Activated CD4-positive, CD25-positive, alpha-beta regulatory T cell treated with anti-CD3 and anti-CD28 coated beads, Interleukin-2, amount 50 U/mL, for 24 hours (primary cell): ENCODE data around the gene DCTN3.
"Not testable (repeated sequence)": the region's sequence is repeated elsewhere in the genome, so short reads cannot be mapped to it uniquely, and the experiment has no call there.

ENCODE experiments used
- ATAC-seq, 2 donors: fragments of 150-1000 bp; cut with Tn5 transposase; one replicate each; pipeline ENCODE4 v1.10.0; 2021; ENCODE audit warnings: mild to moderate bottlenecking in 1 of 2, moderate library complexity in 1 of 2

Gene DCTN3

DNA sequence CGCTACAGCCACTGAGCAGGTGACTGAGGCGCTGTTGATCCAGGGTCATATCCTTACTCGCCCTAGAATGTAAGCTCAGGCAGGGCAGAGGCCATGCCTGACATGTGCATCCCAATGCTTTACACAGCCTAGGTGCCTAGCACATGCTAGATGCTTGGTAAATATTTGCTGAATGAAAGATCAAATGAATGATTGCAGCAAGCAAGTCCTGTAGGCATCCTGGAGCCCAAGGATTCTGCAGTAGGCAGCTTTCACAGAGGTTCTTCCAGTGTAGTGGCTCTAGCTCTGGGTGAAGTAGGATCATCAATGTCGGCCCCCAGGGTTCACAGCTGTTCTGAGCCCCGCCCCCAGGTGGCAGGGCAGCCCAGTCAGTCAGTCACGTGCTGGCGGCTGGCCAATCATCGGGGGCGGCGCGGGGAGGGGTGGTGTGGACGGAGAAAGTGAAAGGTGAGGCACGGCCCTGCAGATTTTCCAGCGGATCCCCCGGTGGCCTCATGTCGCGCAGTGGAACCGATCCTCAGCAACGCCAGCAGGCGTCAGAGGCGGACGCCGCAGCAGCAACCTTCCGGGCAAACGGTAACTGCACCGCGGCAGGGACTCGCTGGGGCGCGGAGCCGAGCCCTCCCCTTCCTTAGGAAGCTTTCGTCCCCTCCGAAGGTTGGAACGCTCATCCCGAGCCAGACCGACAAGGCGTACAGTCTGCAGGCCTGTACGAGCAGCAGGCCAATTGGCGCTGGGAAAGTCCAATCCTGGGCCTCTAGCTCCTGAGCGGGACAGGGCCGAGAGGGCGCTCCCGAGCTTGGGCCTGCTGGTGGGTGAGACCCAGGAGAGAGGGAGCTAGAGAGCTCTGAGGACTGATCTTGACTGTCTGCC is 26.2 kb upstream of the DCTN3 start, which contains the start of gene GALT:
Gene GALT (plus strand): TSS at position 465 of the 873 bp plus-strand sequence. CDS start 30 bp downstream, at position 495.
- peak; percentile 89 for ATAC-seq

DNA sequence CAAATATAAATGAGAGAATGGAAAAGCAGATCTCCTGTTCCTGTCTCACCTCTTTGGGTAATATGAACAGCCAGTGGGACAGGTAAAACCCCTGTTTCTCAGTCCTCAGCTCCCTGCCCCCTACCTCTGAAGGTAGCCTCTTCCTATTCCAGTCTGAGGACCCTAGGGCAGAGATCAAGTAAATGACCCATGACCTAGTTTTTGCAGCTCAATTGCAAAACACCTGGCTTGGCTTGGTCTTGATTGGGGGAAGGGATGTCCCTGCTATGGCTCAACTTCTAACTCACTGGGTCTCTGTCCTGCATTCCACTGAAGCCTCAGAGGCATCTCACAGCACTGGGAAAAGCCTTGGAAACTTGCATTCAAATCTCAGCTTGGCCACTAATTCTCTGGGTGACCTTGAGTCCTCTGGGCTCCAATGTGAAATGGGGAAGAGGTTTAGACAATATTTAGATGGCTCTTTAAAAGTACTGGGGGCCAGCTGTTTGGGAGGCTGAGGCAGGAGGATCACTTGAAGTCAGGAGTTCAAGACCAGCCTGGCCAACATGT is 24.5 kb upstream of the DCTN3 start:
- no peak for ATAC-seq

DNA sequence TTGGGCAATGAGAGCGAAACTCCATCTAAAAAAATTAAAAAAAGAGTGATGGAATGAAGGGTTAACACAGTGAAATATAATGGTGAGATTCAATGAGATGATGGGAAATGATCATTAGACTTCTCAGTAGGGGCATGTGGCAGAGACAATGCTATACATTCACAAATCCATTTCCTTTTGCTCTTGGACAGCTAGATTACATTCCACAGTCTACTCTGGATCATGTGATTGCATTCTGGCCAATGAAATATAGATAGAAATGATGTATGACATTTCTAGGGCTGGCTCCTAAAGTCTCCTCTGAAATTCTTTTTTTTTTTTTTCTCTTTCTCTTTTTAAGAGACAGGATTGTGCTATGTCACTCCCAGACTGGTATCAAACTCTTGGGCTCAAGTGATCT is 22.4 kb upstream of the DCTN3 start:
- no peak for ATAC-seq

- not testable (repeated sequence) for ATAC-seq
Measured at GRCh38 chr9:34639322-34639721, 19.0 kb upstream of the DCTN3 start.

GRCh38 chr9:34638138-34638445 is 17.8 kb upstream of the DCTN3 start:
- ATAC-seq, result no peak

DNA sequence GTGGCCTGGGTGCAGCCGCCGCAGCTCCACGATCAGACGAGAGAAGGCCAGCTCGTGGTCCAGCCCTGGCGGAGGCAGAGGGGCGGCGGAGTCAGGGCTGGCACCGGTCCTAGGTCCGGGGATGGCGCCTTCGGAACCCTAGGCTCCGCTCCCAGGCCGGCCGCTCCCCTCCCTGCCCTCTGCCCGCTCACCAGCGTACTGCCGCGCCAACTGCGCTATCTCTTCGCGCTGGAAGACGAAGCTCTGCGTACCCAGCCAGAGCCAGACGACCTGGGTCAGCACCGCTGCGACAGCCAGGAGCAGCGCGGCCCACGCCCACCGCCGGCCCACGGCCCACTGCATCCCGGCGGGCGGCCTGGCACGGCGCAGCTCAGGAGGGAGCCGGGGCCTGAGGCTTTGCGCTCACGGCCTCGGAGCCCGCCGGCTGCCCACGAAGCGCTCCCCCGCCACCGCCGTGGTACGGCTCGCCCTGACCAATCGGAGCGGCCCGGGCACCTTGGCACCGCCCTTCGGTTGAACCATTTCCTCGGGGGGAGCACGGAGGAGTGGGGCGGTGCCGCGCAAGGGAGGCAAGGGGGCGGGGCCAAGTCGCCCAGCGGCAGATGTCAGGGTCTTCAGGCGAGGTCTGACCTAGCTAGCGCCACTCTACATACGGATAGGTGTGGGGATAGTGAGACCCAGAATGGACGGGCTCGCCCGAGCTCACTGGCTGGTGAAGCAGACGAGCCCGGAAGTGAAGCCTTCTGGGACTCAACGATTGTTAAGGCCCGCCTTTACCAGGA is 17.3 kb upstream of the DCTN3 start, which contains the start of gene SIGMAR1:
Gene SIGMAR1 (minus strand): TSS at position 432 of the 782 bp plus-strand sequence. CDS start 90 bp downstream, at position 342.
- peak; percentile 89 to 92 for ATAC-seq

DNA sequence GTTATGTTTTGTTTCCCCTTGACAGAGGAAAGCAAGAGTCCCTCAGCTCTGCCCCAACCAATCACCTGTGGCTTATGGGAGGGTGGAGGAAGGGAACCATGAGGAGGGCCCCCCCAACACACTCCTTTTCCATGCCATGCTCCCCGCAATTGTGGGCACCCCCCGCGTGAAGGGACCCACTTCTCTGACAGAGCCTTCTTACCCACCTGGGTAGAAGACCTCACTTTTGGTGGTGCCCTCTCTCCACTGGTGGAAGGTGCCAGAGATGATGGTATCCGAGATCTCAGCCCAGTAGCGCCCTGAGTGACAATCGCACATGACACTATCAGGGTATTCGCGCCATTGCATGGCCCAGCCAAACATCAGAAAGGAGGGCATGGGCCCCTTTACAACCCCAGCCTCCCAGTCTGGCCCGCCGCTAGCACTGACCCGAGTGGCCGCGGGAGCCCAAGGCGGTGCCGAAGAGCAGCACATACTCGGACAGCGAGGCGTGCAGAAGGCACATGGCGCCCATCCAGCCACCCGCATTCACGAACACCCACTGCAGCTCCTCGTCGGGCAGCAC is 16.6 kb upstream of the DCTN3 start:
- ATAC-seq, result peak; percentile 2 to 7

DNA sequence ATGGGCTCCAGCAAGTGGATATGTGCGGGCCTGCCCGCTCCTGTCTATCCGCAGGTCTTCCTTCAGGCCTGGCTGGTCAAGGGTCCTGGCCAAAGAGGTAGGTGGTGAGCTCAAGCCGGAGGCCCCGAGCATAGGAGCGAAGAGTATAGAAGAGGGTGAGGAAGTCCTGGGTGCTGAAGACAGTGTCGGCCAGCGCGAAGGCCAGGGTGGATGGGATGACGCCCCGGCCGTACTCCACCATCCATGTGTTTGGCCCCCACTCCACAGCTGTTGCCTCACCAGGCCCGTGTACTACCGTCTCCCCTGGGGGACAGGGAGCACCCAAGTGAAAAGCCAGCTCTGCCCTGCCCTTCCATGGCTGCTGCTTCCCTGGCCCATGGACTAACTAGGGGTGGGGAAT is 15.3 kb upstream of the DCTN3 start:
- no peak for ATAC-seq

GRCh38 chr9:34634551-34635248 is 14.4 kb upstream of the DCTN3 start:
- ATAC-seq, result no peak

DNA sequence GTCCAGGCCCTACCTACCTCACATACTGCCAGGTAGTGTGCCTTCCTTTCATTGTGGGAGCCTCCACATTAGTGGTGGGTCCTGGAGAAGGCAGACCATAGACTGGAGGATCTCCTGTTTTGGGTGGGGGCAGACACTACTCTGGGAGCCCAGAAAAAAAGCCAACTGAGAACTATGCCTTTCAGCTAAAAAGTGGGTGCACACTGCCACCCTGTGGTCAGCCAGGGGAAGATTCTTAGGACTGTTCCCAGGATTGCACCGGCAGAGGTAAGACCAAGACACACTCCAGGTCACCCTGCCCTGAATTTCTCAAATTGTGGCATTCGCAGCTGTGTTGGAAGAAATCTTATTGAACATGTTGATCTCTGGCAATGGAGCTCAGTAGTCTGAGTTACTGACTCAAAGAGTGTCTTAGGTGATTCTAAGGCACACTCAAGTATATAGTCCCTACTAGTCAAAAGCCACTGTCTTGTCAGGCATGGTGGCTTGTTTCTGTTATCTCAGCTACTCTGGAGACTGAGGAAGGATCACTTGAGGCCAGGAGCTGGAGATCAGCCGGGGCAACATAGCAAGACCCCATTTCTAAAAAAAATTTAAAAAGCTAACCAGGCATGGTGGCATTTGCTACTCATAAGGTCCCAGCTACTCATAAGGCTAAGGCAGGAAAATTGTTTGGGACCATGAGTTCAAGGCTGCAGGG is 13.7 kb upstream of the DCTN3 start:
- peak in 1 of 2 donors; percentile 21 for ATAC-seq

GRCh38 chr9:34633166-34633565 is 12.9 kb upstream of the DCTN3 start:
- ATAC-seq, result no peak

DNA sequence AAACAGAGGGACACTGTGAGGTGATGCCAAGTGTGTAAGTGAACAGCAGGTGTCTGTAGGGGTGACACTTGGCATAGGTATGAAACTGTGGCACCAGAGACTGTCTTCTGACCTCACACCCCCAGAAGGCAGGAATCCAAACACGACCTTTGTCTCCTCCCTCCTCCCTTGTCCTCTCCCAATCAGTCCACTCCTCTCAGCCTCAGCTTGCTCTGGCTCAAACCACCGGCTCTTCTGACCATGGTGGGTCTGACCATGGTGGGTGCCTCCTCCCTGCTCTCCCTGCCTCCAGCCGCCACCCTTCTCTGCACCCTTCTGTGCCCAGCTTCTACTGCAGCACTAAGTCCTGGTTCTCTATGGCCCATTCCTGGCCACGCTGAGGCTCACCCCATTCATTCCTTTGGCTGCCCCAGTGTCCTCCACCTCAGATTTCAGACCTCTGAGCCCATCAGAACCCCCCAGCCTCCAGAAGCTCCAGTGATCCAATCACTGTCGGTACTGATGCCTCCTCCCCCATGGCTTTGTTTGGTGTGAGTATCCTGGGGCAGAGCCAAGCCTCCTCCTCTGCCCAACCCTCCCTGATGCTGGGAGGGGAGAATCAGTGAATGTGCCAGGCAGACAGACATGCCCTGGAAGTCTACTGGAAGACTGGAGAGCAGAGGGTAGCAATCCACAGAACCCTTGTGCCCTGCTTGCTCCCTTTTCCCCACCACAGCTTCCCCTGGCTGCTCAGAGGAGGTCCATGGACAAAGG is 10.3 kb upstream of the DCTN3 start:
- ATAC-seq, result no peak

DNA sequence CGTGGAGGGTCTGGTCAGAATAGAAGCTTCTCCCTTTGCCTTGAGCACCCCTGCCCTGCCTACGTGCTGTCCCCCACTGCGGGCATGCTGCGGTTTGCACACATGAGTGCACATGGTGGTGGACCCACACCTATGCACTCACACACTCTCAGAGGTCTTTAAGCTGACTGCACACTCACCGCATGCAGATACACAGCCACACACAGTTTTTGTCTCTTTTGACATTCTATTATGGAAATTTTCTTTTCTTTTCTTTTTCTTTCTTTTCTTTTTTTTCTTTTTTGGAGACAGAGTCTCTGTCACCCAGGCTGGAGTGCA is 9.2 kb upstream of the DCTN3 start:
- no peak for ATAC-seq

GRCh38 chr9:34628656-34629490 is 8.6 kb upstream of the DCTN3 start, which contains the start of gene ARID3C:
Gene ARID3C, minus strand, starts transcription at chr9:34629066. Its CDS starts 1,052 bp downstream, at chr9:34628014.
- peak; percentile 79 to 85 for ATAC-seq

DNA sequence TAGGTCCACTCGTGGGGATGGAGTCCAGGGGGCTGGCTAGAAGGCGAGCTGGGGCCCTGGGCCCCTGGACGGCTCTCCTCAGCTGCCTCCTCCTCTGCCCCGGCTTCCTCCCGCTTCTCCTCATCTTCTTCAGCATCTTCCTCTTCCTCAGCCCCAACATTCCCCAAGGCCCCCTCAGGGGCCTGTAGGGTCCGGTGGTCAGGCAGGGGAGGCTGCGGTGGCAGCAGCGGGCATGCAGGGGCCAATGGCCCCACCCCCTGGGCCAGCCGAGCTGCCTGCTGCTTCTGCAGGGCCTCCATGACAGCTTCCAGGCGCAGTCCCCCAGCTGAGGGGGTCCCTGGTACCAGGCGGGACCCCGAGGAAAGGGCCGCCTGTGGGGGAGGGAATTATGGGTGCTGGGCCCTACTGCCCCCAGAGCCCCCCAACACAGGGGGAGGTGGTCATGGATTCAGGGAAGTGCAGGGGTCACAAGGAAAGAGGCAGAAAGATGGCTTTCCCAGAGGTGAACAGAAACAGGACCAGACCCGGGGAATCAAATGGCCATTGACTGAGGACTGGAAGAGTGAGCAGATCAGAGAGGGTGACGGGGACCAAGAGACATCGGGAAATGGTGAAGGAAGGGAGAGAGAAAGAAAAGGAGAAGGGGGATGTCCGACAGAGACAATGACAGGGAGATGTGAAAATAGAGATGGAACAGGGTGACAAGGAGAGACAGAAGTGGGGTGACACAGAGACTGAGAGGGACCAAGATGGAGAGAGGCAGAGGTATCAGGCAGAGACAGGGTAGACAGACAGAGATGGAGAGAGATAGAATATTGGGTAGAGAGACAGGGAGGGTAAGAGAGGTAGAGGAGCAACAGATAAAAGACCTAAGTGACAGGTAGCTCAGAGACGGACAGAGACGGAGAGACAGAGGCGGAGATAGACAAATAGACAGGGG is 7.7 kb upstream of the DCTN3 start:
- ATAC-seq, result no peak

GRCh38 chr9:34625186-34625486 is 4.8 kb upstream of the DCTN3 start:
- no peak for ATAC-seq

- no peak for ATAC-seq
Measured at GRCh38 chr9:34624475-34625185, 4.3 kb upstream of the DCTN3 start.
